Stimulated activated CD4-positive, alpha-beta T cell treated with anti-CD3 and anti-CD28 coated beads, TNF-alpha, amount 100 ng/mL, for 4 hours (primary cell): ENCODE results near the gene TMEM120B.
"Not testable (repeated sequence)": the region's sequence is repeated elsewhere in the genome, so short reads cannot be mapped to it uniquely, and the experiment has no call there.

Experiments
- DNase-seq, 3 experiments: peaks; one replicate each; pipeline ENCODE4 v3.0.0-alpha.2; 2020; ENCODE audit warnings: low read depth in 3 of 3

TMEM120B gene

GRCh38 chr12:121709064-121709424, 3.5 kb upstream of the TMEM120B start:
- not testable (repeated sequence) for DNase-seq

GRCh38 chr12:121709478-121709961, 3.0 kb upstream of the TMEM120B start:
- DNase-seq: no peak

GRCh38 chr12:121711361-121712189, 977 bp upstream of the TMEM120B start:
- no peak for DNase-seq

- DNase-seq: no peak
Measured at GRCh38 chr12:121712190-121712460, 427 bp upstream of the TMEM120B start.

- DNase-seq: no peak
Measured at GRCh38 chr12:121713257-121713777, 765 bp downstream of the TMEM120B start.

- DNase-seq: no peak
Measured at GRCh38 chr12:121713793-121714192, 1.2 kb downstream of the TMEM120B start.

- DNase-seq: not testable (repeated sequence)
Measured at GRCh38 chr12:121715055-121715454, 2.5 kb downstream of the TMEM120B start.

- no peak for DNase-seq
Measured at GRCh38 chr12:121715862-121716435, 3.4 kb downstream of the TMEM120B start.

GRCh38 chr12:121717041-121717699, 4.6 kb downstream of the TMEM120B start:
- no peak for DNase-seq

GRCh38 chr12:121718653-121719239, 6.2 kb downstream of the TMEM120B start:
- no peak for DNase-seq

GRCh38 chr12:121719926-121720414, 7.4 kb downstream of the TMEM120B start:
- no peak for DNase-seq

GRCh38 chr12:121720762-121721161, 8.2 kb downstream of the TMEM120B start:
- no peak for DNase-seq

- DNase-seq: no peak
Measured at GRCh38 chr12:121722511-121722910, 10.0 kb downstream of the TMEM120B start.

GRCh38 chr12:121723200-121723599, 10.6 kb downstream of the TMEM120B start:
- DNase-seq: no peak

- DNase-seq: no peak
Measured at GRCh38 chr12:121724925-121725324, 12.4 kb downstream of the TMEM120B start.

- no peak for DNase-seq
Measured at GRCh38 chr12:121725423-121725822, 12.9 kb downstream of the TMEM120B start.

- no peak for DNase-seq
Measured at GRCh38 chr12:121729021-121729420, 16.5 kb downstream of the TMEM120B start.

GRCh38 chr12:121731473-121731872, 18.9 kb downstream of the TMEM120B start:
- DNase-seq: no peak

GRCh38 chr12:121733849-121734248, 21.3 kb downstream of the TMEM120B start:
- no peak for DNase-seq

- DNase-seq: no peak
Measured at GRCh38 chr12:121738340-121738858, 25.8 kb downstream of the TMEM120B start.

GRCh38 chr12:121740847-121741246, 28.3 kb downstream of the TMEM120B start:
- no peak for DNase-seq

GRCh38 chr12:121741743-121742142, 29.2 kb downstream of the TMEM120B start:
- DNase-seq: no peak
